Smooth muscle cell (in vitro differentiated cells): Measurements from ENCODE around the gene CAV2. TPM values are rescaled to one million over a fixed set of nuclear protein-coding genes. Genes with fewer than 3 reads are reported as not detected.

Source experiments
- DNase-seq: peaks from one replicate; lab custom pipeline; 2025; ENCODE audit not compliant: unreplicated experiment; lab: John Stamatoyannopoulos, UW
- H2AFZ ChIP-seq: fragments of 200-600 bp; sonication (generic); 2 replicates; pipeline ENCODE4 v1.6.0; 2016; ENCODE audit warnings: antibody characterized with exemption, low read depth, mild to moderate bottlenecking
- H3F3A ChIP-seq: fragments of 200-600 bp; sonication (generic); 2 replicates; pipeline ENCODE4 v1.6.0; 2017; ENCODE audit warnings: antibody characterized with exemption, low read depth
- H3K27ac ChIP-seq: fragments of 200-600 bp; sonication (generic); 2 replicates; pipeline ENCODE4 v1.5.1; 2016; ENCODE audit warnings: low read depth, mild to moderate bottlenecking
- H3K27me3 ChIP-seq: fragments of 200-600 bp; sonication (generic); 2 replicates; pipeline ENCODE4 v1.6.1; 2016; ENCODE audit warnings: low read depth, mild to moderate bottlenecking
- H3K36me3 ChIP-seq: fragments of 200-600 bp; sonication (generic); 2 replicates; pipeline ENCODE4 v1.5.1; 2016; ENCODE audit warnings: low read depth
- H3K4me1 ChIP-seq: fragments of 200-600 bp; sonication (generic); 2 replicates; pipeline ENCODE4 v1.5.1; 2016; ENCODE audit warnings: low read depth
- H3K4me2 ChIP-seq: fragments of 200-600 bp; sonication (generic); 2 replicates; pipeline ENCODE4 v1.6.0; 2016; ENCODE audit warnings: mild to moderate bottlenecking
- H3K4me3 ChIP-seq: fragments of 200-600 bp; sonication (generic); 2 replicates; pipeline ENCODE4 v1.5.1; 2016; ENCODE audit warnings: mild to moderate bottlenecking
- H3K79me2 ChIP-seq: fragments of 200-600 bp; sonication (generic); 2 replicates; pipeline ENCODE4 v1.6.0; 2016; ENCODE audit warnings: low read depth, mild to moderate bottlenecking
- H3K9ac ChIP-seq: fragments of 200-600 bp; sonication (generic); 2 replicates; pipeline ENCODE4 v1.6.0; 2016; ENCODE audit warnings: low read depth
- H3K9me3 ChIP-seq: fragments of 200-600 bp; sonication (generic); replicated peaks from 2 replicates; pipeline ENCODE4 v1.5.1; 2016; ENCODE audit warnings: low read depth
- H4K20me1 ChIP-seq: fragments of 200-600 bp; sonication (generic); 2 replicates; pipeline ENCODE4 v1.6.0; 2016; ENCODE audit warnings: low read depth
- CTCF ChIP-seq: fragments of 200-600 bp; sonication (generic); IDR thresholded peaks from 2 replicates; pipeline ENCODE4 v1.5.1; 2017; ENCODE audit warnings: borderline replicate concordance, mild to moderate bottlenecking, antibody characterized with exemption; ENCODE audit not compliant: insufficient read depth, poor library complexity, severe bottlenecking
- WGBS: methylation state at CpG from one replicate; pipeline ENCODE4 v1.1.7; 2016; ENCODE audit warnings: low lambda C conversion rate; 5-methylcytosine and 5-hydroxymethylcytosine counted together
- polyA plus RNA-seq: library from polyadenylated mRNA; unstranded; fragments of >200 nt; fragmentation: Nextera tagmentation; extraction: Ambion mirVana; gene quantifications from 2 replicates; pipeline ENCODE4 v1.2.1, GENCODE V29; 2016
- total RNA-seq: library from RNA; depleted of rRNA; stranded (reverse); fragments of >200 nt; gene quantifications from 2 replicates; pipeline ENCODE4 v1.2.3, GENCODE V29; 2014

The CAV2 gene
- total and polyA plus RNA-seq, 2 experiments from 2014 or later, result 38.8 to 68.0 TPM

DNA sequence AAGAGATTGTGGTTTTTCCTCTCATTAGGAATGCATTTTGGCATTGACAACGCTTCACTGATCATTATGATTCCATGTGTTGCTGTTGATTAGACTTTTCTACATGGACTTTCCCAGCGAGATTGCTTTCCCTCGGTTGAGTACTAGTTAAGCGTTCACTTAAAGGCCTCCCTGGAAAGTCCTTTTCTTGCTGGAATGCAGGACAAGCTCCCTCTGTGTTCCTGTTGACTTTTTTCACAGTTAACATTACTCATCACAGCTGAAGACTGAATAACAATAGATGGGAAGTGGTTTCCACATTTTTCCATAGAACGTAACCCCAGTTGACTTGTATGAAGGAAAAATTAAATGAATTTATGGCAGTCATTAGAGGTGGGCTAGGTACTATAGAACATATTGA is 22.7 kb downstream of the CAV2 start:
- no peak overlapping the region for H3K4me3 ChIP-seq
- H3K36me3 ChIP-seq, result no peaks in the 10 kb centered on the region
- H3K9me3 ChIP-seq, result no peaks in the 10 kb centered on the region
- H2AFZ ChIP-seq, result no peak overlapping the region
- no peaks in the 10 kb centered on the region for H4K20me1 ChIP-seq
- H3K27ac ChIP-seq, result peak overlapping the region; percentile 49
- H3F3A ChIP-seq, result no peaks in the 10 kb centered on the region
- H3K27me3 ChIP-seq, result no peaks in the 10 kb centered on the region
- no peak for TF ChIP-seq CTCF
- 12% methylated on average over 5 of the region's 5 CpGs for WGBS
- no peak for DNase-seq
- no peak overlapping the region for H3K4me2 ChIP-seq
- no peaks in the 10 kb centered on the region for H3K79me2 ChIP-seq
- no peak overlapping the region for H3K9ac ChIP-seq
- peaks cover 9% of the 10 kb centered on the region for H3K4me1 ChIP-seq

GRCh38 chr7:116524221-116524608 is 24.7 kb downstream of the CAV2 start:
- TF ChIP-seq CTCF, result no peak
- no peak for DNase-seq
- H3K9me3 ChIP-seq, result no peaks in the 10 kb centered on the region
- 7% methylated on average over 10 of the region's 10 CpGs for WGBS
- peaks cover 4% of the 10 kb centered on the region for H3K79me2 ChIP-seq
- H3K4me3 ChIP-seq, result peak overlapping the region; percentile 62
- no peak overlapping the region for H3K9ac ChIP-seq
- H3K4me1 ChIP-seq, result peaks cover 9% of the 10 kb centered on the region
- no peak overlapping the region for H2AFZ ChIP-seq
- peak overlapping the region; percentile 77 for H3K27ac ChIP-seq
- no peaks in the 10 kb centered on the region for H3F3A ChIP-seq
- H3K36me3 ChIP-seq, result no peaks in the 10 kb centered on the region
- peak overlapping the region; percentile 97 for H3K4me2 ChIP-seq
- no peaks in the 10 kb centered on the region for H3K27me3 ChIP-seq
- no peaks in the 10 kb centered on the region for H4K20me1 ChIP-seq

DNA sequence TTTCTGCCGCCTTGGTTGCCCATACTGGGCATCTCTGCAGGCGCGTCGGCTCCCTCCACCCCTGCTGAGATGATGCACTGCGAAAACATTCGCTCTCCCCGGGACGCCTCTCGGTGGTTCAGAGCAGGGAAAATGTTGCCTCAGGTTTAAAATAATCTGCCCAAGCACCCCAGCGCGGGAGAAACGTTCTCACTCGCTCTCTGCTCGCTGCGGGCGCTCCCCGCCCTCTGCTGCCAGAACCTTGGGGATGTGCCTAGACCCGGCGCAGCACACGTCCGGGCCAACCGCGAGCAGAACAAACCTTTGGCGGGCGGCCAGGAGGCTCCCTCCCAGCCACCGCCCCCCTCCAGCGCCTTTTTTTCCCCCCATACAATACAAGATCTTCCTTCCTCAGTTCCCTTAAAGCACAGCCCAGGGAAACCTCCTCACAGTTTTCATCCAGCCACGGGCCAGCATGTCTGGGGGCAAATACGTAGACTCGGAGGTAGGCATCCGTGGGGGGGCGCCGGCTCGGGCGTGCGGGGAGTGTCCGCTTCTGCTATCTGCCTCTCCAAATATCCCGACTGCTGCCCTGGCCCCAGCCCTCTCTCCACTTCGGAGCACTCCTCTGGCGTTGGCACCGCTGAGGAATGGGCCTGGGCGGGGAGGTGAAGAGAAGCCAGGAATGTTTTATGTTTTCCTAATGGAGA is 25.2 kb downstream of the CAV2 start, which contains the start of gene CAV1:
TSS of gene CAV1 (plus strand) at position 428 of the 689 bp plus-strand sequence. CDS start at position 455, 27 bp downstream.
- Histone ChIP-seq H3K4me2 (peak within 1 kb of the TSS; percentile 97), H3K27ac (peak within 1 kb of the TSS; percentile 77), H3K9ac (peak within 1 kb of the TSS; percentile 71), H2AFZ (peak within 1 kb of the TSS; percentile 93), H3K27me3 (no peaks in the 10 kb centered on the region), H3K4me3 (peak within 1 kb of the TSS; percentile 62), H3K36me3 (no peaks in the 10 kb centered on the region), H3F3A (no peaks in the 10 kb centered on the region), H3K79me2 (peaks cover 9% of the 10 kb centered on the region), H3K4me1 (peaks cover 9% of the 10 kb centered on the region), H4K20me1 (no peaks in the 10 kb centered on the region), H3K9me3 (no peaks in the 10 kb centered on the region)
- TF ChIP-seq CTCF, result no peak
- DNase-seq, result peak; percentile 42
- WGBS, result 1% methylated on average over 41 of the region's 42 CpGs
